ENCODE measurements around the gene ST8SIA6.
"Not testable (repeated sequence)": the region's sequence is repeated elsewhere in the genome, so short reads cannot be mapped to it uniquely, and the experiment has no call there.

The ST8SIA6 gene

DNA sequence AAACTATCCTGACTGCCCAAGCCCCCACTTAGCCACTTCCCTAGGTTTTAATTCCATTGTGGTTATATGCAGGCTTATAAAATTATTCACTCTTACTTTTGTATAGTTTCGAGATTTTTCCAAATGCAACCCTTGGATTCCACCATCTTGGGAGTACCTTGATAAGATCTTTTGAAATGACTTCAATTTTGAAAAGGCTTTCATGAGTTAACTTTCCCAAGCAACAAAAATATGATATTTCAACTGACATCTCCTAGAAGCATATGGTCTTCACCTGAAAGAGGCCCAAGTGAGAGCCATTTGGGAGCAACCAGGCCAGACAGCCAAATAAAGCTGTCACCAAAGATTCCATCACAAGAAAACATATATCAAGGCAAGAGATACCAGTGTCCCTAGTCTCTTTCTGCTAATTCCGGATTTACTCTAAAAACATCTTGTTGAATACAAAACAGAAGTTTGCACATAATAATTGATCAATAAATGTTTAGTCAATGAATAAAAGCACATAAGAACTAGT lies 1.7 kb upstream of the ST8SIA6 start:
- no peak for DNase-seq

GRCh38 chr10:17455015-17455520 lies 673 bp upstream of the ST8SIA6 start:
- no peak for DNase-seq

DNA sequence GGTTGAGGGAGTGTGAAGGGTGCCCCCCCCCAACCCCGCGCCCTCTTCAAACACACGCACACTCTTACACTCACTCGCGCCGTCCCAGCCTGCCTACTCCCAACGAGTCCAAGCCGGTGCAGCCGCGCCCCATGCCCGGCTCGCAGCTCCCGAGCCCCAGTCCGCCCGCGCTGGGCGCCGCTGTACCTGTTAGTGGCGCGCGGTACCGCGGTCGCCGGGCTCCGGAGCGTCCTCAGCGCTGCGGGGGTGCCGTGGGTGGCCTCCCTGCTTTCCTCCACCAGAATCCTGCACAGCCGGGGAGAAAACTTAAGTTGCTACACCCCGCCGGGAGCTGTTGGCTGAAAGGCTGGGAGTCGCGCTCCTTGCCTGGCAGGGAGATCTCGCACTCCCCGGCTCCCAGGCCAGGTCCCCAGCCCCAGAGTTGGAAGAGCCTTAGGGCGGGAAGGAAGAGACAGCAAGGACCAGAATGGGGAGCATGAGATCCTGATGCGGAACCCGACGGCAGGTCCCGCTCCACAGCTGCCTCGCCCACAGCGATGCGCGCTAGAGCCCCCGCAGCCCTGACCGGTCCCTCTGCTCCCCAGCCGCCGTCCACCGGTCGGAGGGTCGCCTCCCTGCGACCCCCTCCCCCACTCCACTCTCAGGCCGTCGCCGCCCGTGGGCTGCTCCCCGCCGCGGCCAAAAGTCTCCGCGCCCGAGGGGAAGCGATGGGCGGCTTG lies 863 bp downstream of the ST8SIA6 start:
- no peak for DNase-seq

DNA sequence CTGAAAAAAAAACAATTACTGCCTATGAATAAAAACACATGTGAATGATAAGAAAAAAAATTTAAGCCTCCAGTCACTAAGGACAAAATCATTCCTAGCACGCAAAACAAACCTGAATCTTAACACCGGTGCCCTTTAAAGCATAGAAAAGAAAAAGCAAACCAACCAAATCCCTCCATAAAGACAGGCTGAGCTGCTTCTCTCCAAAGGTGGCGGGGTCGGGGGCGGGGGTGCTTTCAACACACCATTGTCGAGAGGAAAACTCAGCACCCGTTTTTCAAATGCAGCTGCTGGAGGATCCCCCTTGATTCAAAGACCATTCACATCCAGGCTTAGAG lies 1.4 kb downstream of the ST8SIA6 start:
- DNase-seq = no peak

GRCh38 chr10:17452060-17452841 lies 2.1 kb downstream of the ST8SIA6 start:
- no peak for DNase-seq

GRCh38 chr10:17450024-17450423 lies 4.4 kb downstream of the ST8SIA6 start:
- no peak for DNase-seq

DNA sequence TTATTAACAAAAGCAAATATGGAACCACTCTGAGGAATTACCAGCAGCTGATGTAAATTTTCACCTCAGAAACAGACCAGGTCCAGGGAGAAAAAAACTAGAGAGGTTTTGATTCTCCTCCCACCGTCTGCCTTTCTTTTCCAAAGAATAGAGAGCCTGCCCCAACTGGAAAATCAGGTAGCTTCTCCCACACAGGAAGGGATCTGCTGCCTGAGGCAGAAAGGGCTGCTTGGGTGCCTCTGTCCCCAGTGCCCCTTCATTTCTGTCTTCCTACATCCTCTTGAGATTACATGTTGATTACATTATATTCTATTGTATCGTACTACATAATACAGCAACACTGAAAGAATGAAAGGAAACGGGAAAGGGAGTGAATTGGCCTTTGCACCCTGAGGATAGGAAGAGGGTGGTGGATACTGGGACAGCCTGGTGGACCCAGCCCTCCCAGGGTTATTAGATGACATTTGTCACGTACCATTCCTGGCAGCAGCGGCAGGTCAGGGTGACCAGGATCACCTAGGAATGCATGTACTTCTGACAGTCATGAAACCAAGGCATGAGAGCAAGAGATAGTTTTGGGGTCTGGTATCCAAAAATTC lies 8.9 kb downstream of the ST8SIA6 start:
- no peak for DNase-seq

- DNase-seq = no peak
Measured at GRCh38 chr10:17444388-17444714, 10.0 kb downstream of the ST8SIA6 start.

DNA sequence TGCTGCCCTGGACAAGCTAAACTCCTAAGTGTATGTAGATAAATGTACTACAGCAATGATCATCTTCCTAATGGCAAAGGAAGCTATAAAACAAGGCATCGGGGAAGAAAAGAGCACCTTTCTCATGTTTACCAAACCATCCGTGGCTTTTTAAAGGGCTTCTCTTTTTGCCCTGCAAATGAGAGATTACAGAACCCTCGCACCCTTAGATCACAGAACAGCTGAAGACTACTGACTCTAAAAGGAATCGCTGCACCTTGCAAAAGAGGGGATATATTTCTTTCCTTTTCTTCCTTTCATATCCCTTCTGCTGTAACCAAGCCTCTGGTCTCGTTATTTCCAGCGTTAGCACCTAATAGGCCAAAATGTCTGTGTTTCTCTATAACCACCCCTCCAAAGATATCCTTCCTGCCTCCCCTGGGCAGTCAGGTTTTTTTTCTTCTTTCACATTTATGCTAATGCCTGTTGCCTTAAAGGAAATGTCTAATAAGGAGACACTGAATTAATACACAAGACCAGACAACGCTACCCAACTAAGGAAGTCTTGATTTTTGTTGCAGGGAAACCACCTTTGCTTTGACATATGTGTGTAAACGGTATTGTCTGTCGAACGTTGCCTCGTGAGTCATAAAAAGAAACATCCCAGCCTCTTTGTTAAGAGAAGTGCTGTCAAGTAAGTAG lies 10.5 kb downstream of the ST8SIA6 start:
- no peak for DNase-seq

DNA sequence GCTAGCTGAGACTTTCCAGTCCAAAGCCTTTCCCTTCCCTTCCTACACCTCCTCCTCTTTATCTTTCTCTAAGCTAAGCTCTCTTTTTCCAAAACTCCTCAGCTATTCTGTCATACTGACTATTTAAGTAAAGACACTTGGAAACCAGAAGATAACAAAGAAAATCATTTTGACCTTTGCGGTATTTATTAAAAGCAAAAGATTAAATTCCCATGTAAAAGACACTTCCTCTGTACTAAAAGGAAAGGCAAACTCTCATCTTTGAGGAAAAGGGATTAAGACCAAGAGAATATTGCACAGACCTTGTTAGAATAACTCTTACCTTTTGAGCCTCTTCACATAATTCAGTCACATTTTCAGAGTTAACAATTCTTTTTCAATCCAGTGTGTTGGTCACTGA lies 15.8 kb downstream of the ST8SIA6 start:
- no peak for DNase-seq

DNA sequence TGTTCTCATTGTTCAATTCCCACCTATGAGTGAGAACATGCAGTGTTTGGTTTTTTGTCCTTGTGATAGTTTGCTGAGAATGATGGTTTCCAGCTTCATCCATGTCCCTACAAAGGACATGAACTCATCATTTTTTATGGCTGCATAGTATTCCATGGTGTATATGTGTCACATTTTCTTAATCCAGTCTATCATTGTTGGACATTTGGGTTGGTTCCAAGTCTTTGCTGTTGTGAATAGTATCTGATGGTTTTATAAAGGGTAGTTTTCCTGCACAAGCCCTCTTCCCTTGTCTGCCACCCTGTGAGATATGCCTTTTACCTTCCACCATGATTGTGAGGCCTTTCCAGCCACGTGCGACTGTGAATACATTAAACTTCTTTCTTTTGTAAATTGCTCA lies 17.8 kb downstream of the ST8SIA6 start:
- DNase-seq = not testable (repeated sequence)

GRCh38 chr10:17435953-17436352 lies 18.4 kb downstream of the ST8SIA6 start:
- no peak for DNase-seq

- DNase-seq = no peak
Measured at GRCh38 chr10:17435187-17435586, 19.2 kb downstream of the ST8SIA6 start.

GRCh38 chr10:17432723-17433122 lies 21.7 kb downstream of the ST8SIA6 start:
- no peak for DNase-seq

DNA sequence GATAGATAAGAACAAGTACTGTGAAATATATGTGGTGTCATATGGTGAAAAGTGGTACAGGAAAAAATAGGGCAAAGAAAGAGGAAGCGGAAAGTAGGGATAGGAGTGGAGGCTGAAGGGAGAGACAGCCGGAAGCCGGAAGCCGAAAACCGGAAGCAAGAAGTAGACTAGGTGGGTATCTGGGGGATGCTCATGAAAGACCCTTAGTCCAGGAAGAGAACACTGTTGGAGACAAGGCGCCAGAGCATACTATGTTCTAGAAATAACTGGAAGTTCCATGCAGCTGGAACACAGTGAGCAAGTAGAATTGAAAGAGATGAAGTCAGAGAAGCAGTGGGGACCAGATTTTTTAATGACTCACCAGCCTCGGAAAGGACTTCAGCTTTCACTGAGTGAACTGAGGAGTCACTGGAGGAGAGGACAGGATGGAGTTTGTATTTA lies 22.5 kb downstream of the ST8SIA6 start:
- no peak for DNase-seq

GRCh38 chr10:17430647-17431355 lies 23.6 kb downstream of the ST8SIA6 start:
- no peak for DNase-seq

DNA sequence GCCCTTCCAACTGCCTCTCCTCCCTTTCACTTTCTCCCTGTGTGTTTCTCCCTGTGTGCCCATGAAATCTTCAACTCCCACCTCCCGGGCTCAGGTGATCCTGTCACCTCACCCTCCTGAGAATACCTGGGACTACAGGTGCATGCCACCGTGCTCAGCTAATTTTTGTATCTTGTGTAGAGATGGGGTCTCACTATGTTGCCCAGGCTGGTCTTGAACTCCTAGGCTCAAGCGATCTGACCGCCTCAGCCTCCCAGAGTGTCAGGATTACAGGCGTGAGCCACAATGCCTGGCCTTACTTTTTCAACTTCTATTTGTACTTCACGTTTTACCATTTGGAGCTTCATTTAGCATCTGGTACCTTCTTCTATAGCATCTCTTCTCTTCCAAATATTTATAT lies 24.9 kb downstream of the ST8SIA6 start:
- DNase-seq = no peak

- no peak for DNase-seq
Measured at GRCh38 chr10:17428351-17429097, 25.9 kb downstream of the ST8SIA6 start.

GRCh38 chr10:17427666-17428350 lies 26.6 kb downstream of the ST8SIA6 start:
- DNase-seq = no peak

DNA sequence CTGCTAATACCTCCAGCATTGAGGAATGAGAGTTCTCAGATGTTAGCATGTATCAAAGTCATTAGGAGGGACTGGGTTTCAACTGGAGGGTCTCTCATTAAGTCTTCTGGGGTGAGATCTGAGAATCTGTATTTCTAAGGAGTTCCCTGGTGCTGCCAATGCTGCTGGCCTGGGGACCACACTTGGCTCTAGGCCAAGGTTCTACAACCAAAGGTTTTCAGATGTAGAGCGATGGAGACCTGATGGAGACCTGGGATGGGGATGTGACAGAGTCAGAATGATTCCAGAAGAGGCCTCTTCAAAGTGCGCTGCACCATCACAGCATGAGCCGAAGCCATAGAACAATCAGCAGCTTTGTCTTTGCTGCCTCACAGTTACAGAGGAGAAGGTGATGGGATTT lies 27.2 kb downstream of the ST8SIA6 start:
- DNase-seq = no peak

- no peak for DNase-seq
Measured at GRCh38 chr10:17426263-17426750, 28.1 kb downstream of the ST8SIA6 start.
